HG02938 (cell line): ENCODE data around the gene ASB15.
A peak's percentile ranks its signal among the peaks of the same experiment; 100 is the strongest.
"Not testable (repeated sequence)": the region's sequence is repeated elsewhere in the genome, so short reads cannot be mapped to it uniquely, and the experiment has no call there.

Experiments
- ATAC-seq: cut with Tn5 transposase; IDR thresholded peaks from one replicate; pipeline ENCODE4 v1.9.1; 2021; ENCODE audit warnings: mild to moderate bottlenecking, moderate library complexity; ENCODE audit not compliant: unreplicated experiment

ASB15 gene

GRCh38 chr7:123601530-123601929 is at the start of gene ASB15:
TSS of gene ASB15 (plus strand) at chr7:123601821. CDS start at chr7:123614503, 12,682 bp downstream.
- ATAC-seq, result no peak

GRCh38 chr7:123552134-123552533 is 49.5 kb upstream of the ASB15 start:
- ATAC-seq, result not testable (repeated sequence)

- no peak for ATAC-seq
Measured at GRCh38 chr7:123552641-123553040, 49.0 kb upstream of the ASB15 start.

GRCh38 chr7:123553159-123553558 is 48.5 kb upstream of the ASB15 start:
- ATAC-seq, result no peak

- no peak for ATAC-seq
Measured at GRCh38 chr7:123555484-123555883, 46.1 kb upstream of the ASB15 start.

GRCh38 chr7:123557016-123557397 is 44.6 kb upstream of the ASB15 start:
- no peak for ATAC-seq

- ATAC-seq, result peak; percentile 96
Measured at GRCh38 chr7:123557398-123558288, 44.0 kb upstream of the ASB15 start, which contains the start of gene NDUFA5. TSS of gene NDUFA5 (minus strand) at chr7:123557818. CDS start at chr7:123557795, 23 bp downstream.

GRCh38 chr7:123558289-123558874 is 43.2 kb upstream of the ASB15 start:
- ATAC-seq, result no peak

- no peak for ATAC-seq
Measured at GRCh38 chr7:123562121-123562520, 39.5 kb upstream of the ASB15 start.

- no peak for ATAC-seq
Measured at GRCh38 chr7:123569352-123570010, 32.1 kb upstream of the ASB15 start.

- no peak for ATAC-seq
Measured at GRCh38 chr7:123570390-123571182, 31.0 kb upstream of the ASB15 start.

- no peak for ATAC-seq
Measured at GRCh38 chr7:123571187-123571586, 30.4 kb upstream of the ASB15 start.

- ATAC-seq, result no peak
Measured at GRCh38 chr7:123571684-123572083, 29.9 kb upstream of the ASB15 start.

GRCh38 chr7:123573341-123573740 is 28.3 kb upstream of the ASB15 start:
- no peak for ATAC-seq

- no peak for ATAC-seq
Measured at GRCh38 chr7:123573896-123574467, 27.6 kb upstream of the ASB15 start.

- no peak for ATAC-seq
Measured at GRCh38 chr7:123579416-123579815, 22.2 kb upstream of the ASB15 start.

GRCh38 chr7:123580406-123581161 is 21.0 kb upstream of the ASB15 start:
- ATAC-seq, result peak; percentile 69

GRCh38 chr7:123581162-123581459 is 20.5 kb upstream of the ASB15 start:
- ATAC-seq, result no peak

- ATAC-seq, result no peak
Measured at GRCh38 chr7:123583821-123584220, 17.8 kb upstream of the ASB15 start.

- ATAC-seq, result no peak
Measured at GRCh38 chr7:123588376-123588775, 13.2 kb upstream of the ASB15 start.
